Neuronal stem cell (in vitro differentiated cells): ENCODE results near the gene RAD51B.
"Not testable (repeated sequence)": the region's sequence is repeated elsewhere in the genome, so short reads cannot be mapped to it uniquely, and the experiment has no call there.

Experiments
- DNase-seq: peaks from one replicate; pipeline ENCODE4 v3.0.0-alpha.2; 2013; ENCODE audit warnings: low spot score
- H2AFZ ChIP-seq: one replicate; pipeline ENCODE4 v1.6.1; 2013; ENCODE audit warnings: mild to moderate bottlenecking, low read length, inconsistent platforms
- H2AK5ac ChIP-seq: 2 replicates; pipeline ENCODE4 v1.6.1; 2013; ENCODE audit warnings: low read depth, mild to moderate bottlenecking, inconsistent platforms, low read length, moderate library complexity, mixed read lengths
- H2BK120ac ChIP-seq: 2 replicates; pipeline ENCODE4 v1.6.1; 2013; ENCODE audit warnings: low read depth, mild to moderate bottlenecking, inconsistent platforms, low read length, moderate library complexity, mixed read lengths
- H2BK12ac ChIP-seq: one replicate; pipeline ENCODE4 v1.6.1; 2013; ENCODE audit warnings: low read length, inconsistent platforms
- H2BK15ac ChIP-seq: 2 replicates; pipeline ENCODE4 v1.6.1; 2013; ENCODE audit warnings: mild to moderate bottlenecking, low read length, inconsistent platforms, mixed read lengths
- H2BK5ac ChIP-seq: one replicate; pipeline ENCODE4 v1.6.1; 2013; ENCODE audit warnings: inconsistent platforms, mild to moderate bottlenecking, low read length, moderate library complexity
- H3K14ac ChIP-seq: one replicate; pipeline ENCODE4 v1.6.1; 2013; ENCODE audit warnings: low read length, inconsistent platforms
- H3K18ac ChIP-seq: 2 replicates; pipeline ENCODE4 v1.6.1; 2013; ENCODE audit warnings: low read length, inconsistent platforms
- H3K23ac ChIP-seq: 2 replicates; pipeline ENCODE4 v1.6.1; 2013; ENCODE audit warnings: low read depth, mild to moderate bottlenecking, mixed read lengths, low read length, inconsistent platforms; ENCODE audit not compliant: poor library complexity
- H3K27ac ChIP-seq: replicated peaks from 3 replicates; pipeline ENCODE4 v1.5.1; 2013; ENCODE audit warnings: low read length, inconsistent platforms
- H3K27me3 ChIP-seq, 3 experiments: 2 replicates each; pipeline ENCODE4 v1.6.1; 2013; ENCODE audit warnings: low read length in 3 of 3, mild to moderate bottlenecking in 2 of 3, inconsistent platforms in 1 of 3, low read depth in 1 of 3, mixed read lengths in 1 of 3, moderate library complexity in 1 of 3; ENCODE audit not compliant: control insufficient read depth in 3 of 3, insufficient read depth in 3 of 3
- H3K36me3 ChIP-seq, 2 donors: replicated peaks in 1 of 2; 2 replicates each; pipeline ENCODE4 v1.6.1; 2013; ENCODE audit warnings: low read length in 2 of 2; ENCODE audit not compliant: control insufficient read depth in 2 of 2, insufficient read depth in 2 of 2
- H3K4ac ChIP-seq: 2 replicates; pipeline ENCODE4 v1.6.1; 2013; ENCODE audit warnings: inconsistent platforms, mild to moderate bottlenecking, low read length, moderate library complexity
- H3K4me1 ChIP-seq, 2 donors: 1 replicate in 1 of 2; 2 replicates in 1 of 2; pipeline ENCODE4 v1.6.1; 2013; ENCODE audit warnings: low read length in 2 of 2, low read depth in 1 of 2; ENCODE audit not compliant: control insufficient read depth in 2 of 2, insufficient read depth in 1 of 2
- H3K4me2 ChIP-seq: one replicate; pipeline ENCODE4 v1.6.1; 2013; ENCODE audit warnings: mild to moderate bottlenecking, low read length, inconsistent platforms; ENCODE audit not compliant: insufficient read depth, poor library complexity, severe bottlenecking
- H3K4me3 ChIP-seq, 2 donors: 2 replicates each; pipeline ENCODE4 v1.5.1; 2013; ENCODE audit warnings: low read length in 2 of 2, mild to moderate bottlenecking in 2 of 2, inconsistent platforms in 1 of 2, moderate library complexity in 1 of 2
- H3K79me1 ChIP-seq: one replicate; pipeline ENCODE4 v1.6.1; 2013; ENCODE audit warnings: low read depth, mild to moderate bottlenecking, inconsistent platforms, low read length, moderate library complexity
- H3K9ac ChIP-seq: one replicate; pipeline ENCODE4 v1.6.1; 2013; ENCODE audit warnings: mild to moderate bottlenecking, low read depth, low read length, inconsistent platforms; ENCODE audit not compliant: poor library complexity
- H3K9me3 ChIP-seq, 2 donors: replicated peaks in 1 of 2; 2 replicates each; pipeline versions ENCODE3 to v1.6.1; 2013; ENCODE audit warnings: low read length in 2 of 2, mild to moderate bottlenecking in 2 of 2, inconsistent platforms in 1 of 2, low read depth in 1 of 2, mixed read lengths in 1 of 2, moderate library complexity in 1 of 2; ENCODE audit not compliant: control insufficient read depth in 2 of 2, insufficient read depth in 1 of 2
- H4K8ac ChIP-seq: one replicate; pipeline ENCODE4 v1.6.1; 2013; ENCODE audit warnings: low read depth, mild to moderate bottlenecking, inconsistent platforms, low read length, moderate library complexity
- H4K91ac ChIP-seq: one replicate; pipeline ENCODE4 v1.6.1; 2013; ENCODE audit warnings: low read length, low read depth, mild to moderate bottlenecking, inconsistent platforms; ENCODE audit not compliant: poor library complexity
- WGBS, 2 donors: extraction: QIAGEN DNeasy Blood & Tissue Kit; methylation state at CpG; one replicate each; pipeline ENCODE4 v1.1.7; 2013; ENCODE audit warnings: missing lambda C conversion rate in 2 of 2, mixed read lengths in 1 of 2; ENCODE audit not compliant: insufficient read length in 2 of 2, insufficient replicate concordance in 1 of 2; ENCODE audit errors: extremely low coverage in 2 of 2; 5-methylcytosine and 5-hydroxymethylcytosine counted together

RAD51B gene

DNA sequence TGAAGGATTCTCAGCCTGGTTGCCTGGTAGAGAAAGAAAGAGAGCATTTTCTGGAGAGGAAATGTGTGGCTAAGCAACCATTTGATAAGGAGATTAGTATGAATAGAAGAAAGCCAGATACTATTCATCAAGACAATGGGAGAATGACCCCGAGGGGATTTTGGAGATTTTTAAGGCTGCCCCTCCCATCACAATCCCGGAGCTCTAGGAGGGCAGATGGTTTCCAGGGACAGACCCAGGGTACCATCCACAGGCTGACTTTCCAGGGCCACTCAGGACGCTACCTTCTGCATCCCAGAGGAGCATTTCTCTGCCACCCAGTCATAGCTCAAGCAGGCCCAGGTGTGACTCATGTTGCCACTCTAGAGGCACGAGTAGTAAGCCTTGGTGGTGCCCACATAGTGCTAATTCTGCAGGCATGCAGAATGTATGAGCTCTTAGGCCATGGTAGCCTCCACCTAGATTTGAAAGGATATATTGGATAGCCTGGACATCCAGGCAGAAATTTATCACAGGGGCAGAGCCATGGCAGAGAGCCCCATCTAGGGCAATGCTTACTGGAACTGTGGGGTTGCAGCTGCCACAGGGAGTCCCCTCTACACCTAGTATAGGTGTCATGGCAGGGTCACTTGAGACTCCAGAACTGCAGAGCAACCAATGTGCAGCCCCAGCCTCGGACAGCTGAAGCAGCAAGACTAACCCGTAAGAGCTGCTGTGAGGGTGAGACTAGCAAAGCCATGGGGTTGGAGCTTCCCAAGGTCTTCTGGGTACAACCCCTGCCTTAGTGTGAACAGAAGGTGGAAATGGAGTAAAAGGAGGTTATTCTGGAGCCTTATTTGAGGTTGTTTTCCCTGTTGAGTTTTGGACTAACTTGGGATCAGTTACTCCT lies 607.3 kb downstream of the RAD51B start:
- Histone ChIP-seq H3K4ac (no peak overlapping the region), H4K8ac (no peak overlapping the region), H3K9me3 (peaks cover 0 to 5% of the 10 kb centered on the region in 2 donors), H3K27me3 (no peaks in the 10 kb centered on the region), H3K18ac (peak overlapping the region; percentile 20), H3K4me1 (peaks cover 0 to 2% of the 10 kb centered on the region in 2 donors), H2BK15ac (no peak overlapping the region), H2BK5ac (no peak overlapping the region), H2AFZ (no peak overlapping the region), H2AK5ac (no peak overlapping the region), H3K14ac (no peak overlapping the region), H3K79me1 (no peaks in the 10 kb centered on the region), H3K9ac (no peak overlapping the region), H4K91ac (no peak overlapping the region), H2BK12ac (no peak overlapping the region), H3K4me3 (no peak overlapping the region), H3K23ac (no peak overlapping the region), H3K4me2 (no peak overlapping the region), H3K36me3 (no peaks in the 10 kb centered on the region), H2BK120ac (no peak overlapping the region), H3K27ac (no peak overlapping the region)
- no peak for DNase-seq
- WGBS, 2 donors, result no CpG with 5 or more reads among the region's 6 CpGs

- Histone ChIP-seq H2AK5ac (no peak overlapping the region), H2BK120ac (no peak overlapping the region), H3K4me2 (no peak overlapping the region), H3K23ac (no peak overlapping the region), H3K14ac (no peak overlapping the region), H2BK5ac (no peak overlapping the region), H2AFZ (no peak overlapping the region), H4K91ac (no peak overlapping the region), H2BK15ac (no peak overlapping the region), H3K4me1 (peaks cover 0 to 2% of the 10 kb centered on the region in 2 donors), H3K4me3 (no peak overlapping the region), H2BK12ac (no peak overlapping the region), H4K8ac (no peak overlapping the region), H3K9me3 (peaks cover 0 to 4% of the 10 kb centered on the region in 2 donors), H3K18ac (no peak overlapping the region), H3K79me1 (no peaks in the 10 kb centered on the region), H3K9ac (no peak overlapping the region), H3K36me3 (no peaks in the 10 kb centered on the region), H3K4ac (no peak overlapping the region), H3K27me3 (no peaks in the 10 kb centered on the region), H3K27ac (no peak overlapping the region)
- DNase-seq, result no peak
Observed at GRCh38 chr14:68427550-68427890, 607.9 kb downstream of the RAD51B start.

- not testable (repeated sequence) for H3K27me3 ChIP-seq, H3K14ac ChIP-seq, H3K23ac ChIP-seq, H3K4me3 ChIP-seq, H2BK5ac ChIP-seq, H4K8ac ChIP-seq, H3K79me1 ChIP-seq, H4K91ac ChIP-seq, DNase-seq, H3K36me3 ChIP-seq, H2BK15ac ChIP-seq, H3K4ac ChIP-seq, H2BK120ac ChIP-seq, H3K9ac ChIP-seq, H2AFZ ChIP-seq, H3K4me1 ChIP-seq, H3K18ac ChIP-seq, H2BK12ac ChIP-seq, H3K9me3 ChIP-seq, H3K4me2 ChIP-seq, H3K27ac ChIP-seq, H2AK5ac ChIP-seq
- WGBS, 2 donors, result no CpG with 5 or more reads among the region's 5 CpGs
Observed at GRCh38 chr14:68428900-68429299, 609.3 kb downstream of the RAD51B start.

DNA sequence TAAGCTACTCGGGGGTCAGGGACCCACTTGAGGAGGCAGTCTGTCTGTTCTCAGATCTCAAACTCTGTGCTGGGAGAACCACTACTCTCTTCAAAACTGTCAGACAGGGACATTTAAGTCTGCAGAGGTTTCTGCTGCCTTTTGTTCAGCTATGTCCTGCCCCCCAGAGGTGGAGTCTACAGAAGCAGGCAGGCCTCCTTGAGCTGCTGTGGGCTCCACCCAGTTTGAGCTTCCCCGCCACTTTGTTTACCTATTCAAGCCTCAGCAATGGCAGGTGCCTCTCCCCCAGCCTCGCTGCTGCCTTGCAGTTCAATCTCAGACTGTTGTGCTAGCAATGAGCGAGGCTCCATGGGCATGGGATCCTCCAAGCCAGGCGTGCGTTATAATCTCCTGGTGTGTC lies 614.6 kb downstream of the RAD51B start:
- H2AK5ac ChIP-seq, H3K27ac ChIP-seq, H3K4ac ChIP-seq, H3K23ac ChIP-seq, H2BK120ac ChIP-seq, H2BK12ac ChIP-seq, H3K4me3 ChIP-seq, H3K79me1 ChIP-seq, H4K91ac ChIP-seq, H3K4me2 ChIP-seq, H3K36me3 ChIP-seq, DNase-seq, H3K14ac ChIP-seq, H2AFZ ChIP-seq, H3K27me3 ChIP-seq, H2BK5ac ChIP-seq, H4K8ac ChIP-seq, H3K9ac ChIP-seq, H2BK15ac ChIP-seq, H3K4me1 ChIP-seq: not testable (repeated sequence)
- H3K9me3 ChIP-seq, result peaks cover 2 to 14% of the 10 kb centered on the region in 2 donors
- H3K18ac ChIP-seq, result peak overlapping the region; percentile 57
- no CpG with 5 or more reads among the region's 6 CpGs for WGBS, 2 donors
